PC-3 (cell line): ENCODE results near the gene RBM34. TPM values are rescaled to one million over a fixed set of nuclear protein-coding genes. Genes with fewer than 3 reads are reported as not detected.
A peak's percentile ranks its signal among the peaks of the same experiment; 100 is the strongest.

Experiments
- ATAC-seq: fragments of 200-7000 bp; cut with Tn5 transposase; 2 replicates; pipeline ENCODE4 v1.9.1; 2020; ENCODE audit warnings: mild to moderate bottlenecking, moderate library complexity
- BruUV-seq: library from RNA; stranded (reverse); fragments of 400-500 nt; replicated peaks from 2 replicates; lab custom pipeline; 2021; lab: Mats Ljungman, UMichigan
- CTCF ChIA-PET: fragments of 300-600 bp; sonication (Branson Sonifier 250); formaldehyde crosslinking; loops from one replicate; lab custom pipeline; 2022; ENCODE audit warnings: antibody characterized with exemption; lab: Charles Lee
- POLR2A ChIA-PET: fragments of 300-600 bp; sonication (Branson Sonifier 250); formaldehyde crosslinking; loops from one replicate; lab custom pipeline; 2022; ENCODE audit warnings: antibody characterized with exemption; ENCODE audit not compliant: unreplicated experiment; lab: Charles Lee
- DNase-seq: peaks from one replicate; pipeline ENCODE4 v3.0.0-alpha.2; 2015
- H2AFZ ChIP-seq: fragments of 300-600 bp; sonication (generic); 2 replicates; pipeline ENCODE4 v1.6.0; 2016; ENCODE audit warnings: antibody characterized with exemption, low read length
- H3F3A ChIP-seq: fragments of 300-600 bp; sonication (generic); one replicate; pipeline ENCODE4 v1.6.0; 2017; ENCODE audit warnings: antibody characterized with exemption, low read length, control low read depth, mild to moderate bottlenecking; ENCODE audit not compliant: unreplicated experiment
- H3K27ac ChIP-seq: fragments of 300-600 bp; sonication (generic); 2 replicates; pipeline ENCODE4 v1.5.1; 2016; ENCODE audit warnings: mild to moderate bottlenecking, low read length
- H3K27me3 ChIP-seq: fragments of 300-600 bp; sonication (generic); 2 replicates; pipeline ENCODE4 v1.6.1; 2016; ENCODE audit warnings: low read length, mixed read lengths
- H3K36me3 ChIP-seq: fragments of 300-600 bp; sonication (generic); 2 replicates; pipeline ENCODE4 v1.6.1; 2016; ENCODE audit warnings: low read depth, mixed run types, low read length, mixed read lengths
- H3K4me1 ChIP-seq: fragments of 300-600 bp; sonication (generic); 2 replicates; pipeline ENCODE4 v1.5.1; 2016; ENCODE audit warnings: low read length; ENCODE audit not compliant: insufficient read depth
- H3K4me2 ChIP-seq: fragments of 300-600 bp; sonication (generic); 2 replicates; pipeline ENCODE4 v1.6.0; 2016; ENCODE audit warnings: low read length
- H3K4me3 ChIP-seq: fragments of 300-600 bp; sonication (generic); 2 replicates; pipeline ENCODE4 v1.5.1; 2016; ENCODE audit warnings: mild to moderate bottlenecking, low read length, mixed read lengths
- H3K79me2 ChIP-seq: fragments of 300-600 bp; sonication (generic); 2 replicates; pipeline ENCODE4 v1.6.1; 2017; ENCODE audit warnings: low read length, mixed read lengths
- H3K9ac ChIP-seq: fragments of 300-600 bp; sonication (generic); 2 replicates; pipeline ENCODE4 v1.6.0; 2016; ENCODE audit warnings: mild to moderate bottlenecking, low read length
- H3K9me2 ChIP-seq: fragments of 300-600 bp; sonication (generic); replicated peaks from 2 replicates; pipeline ENCODE4 v1.6.1; 2016; ENCODE audit warnings: mixed run types, low read length, mixed read lengths
- H3K9me3 ChIP-seq: fragments of 300-600 bp; sonication (generic); 2 replicates; pipeline ENCODE4 v1.6.1; 2016; ENCODE audit warnings: low read length, mixed read lengths
- H4K20me1 ChIP-seq: fragments of 300-600 bp; sonication (generic); 2 replicates; pipeline ENCODE4 v1.6.1; 2016; ENCODE audit warnings: low read length, mixed read lengths
- EZH2 ChIP-seq: fragments of 300-600 bp; sonication (generic); IDR thresholded peaks from one replicate; pipeline ENCODE4 v1.6.1; 2017; ENCODE audit warnings: antibody characterized with exemption, mild to moderate bottlenecking, low read length; ENCODE audit not compliant: unreplicated experiment
- EZH2phosphoT487 ChIP-seq: fragments of 300-600 bp; sonication (generic); IDR thresholded peaks from 2 replicates; pipeline ENCODE4 v1.6.1; 2018; ENCODE audit warnings: mild to moderate bottlenecking, antibody characterized with exemption, low read length, borderline replicate concordance
- intact Hi-C: fragments of 100-400 bp; cut with micrococcal nuclease; formaldehyde crosslinking; loops from 2 replicates; pipeline ENCODE4 v1.9.0; 2023
- total RNA-seq: library from RNA; depleted of rRNA; stranded (reverse); fragments of >200 nt; gene quantifications from 2 replicates; pipeline ENCODE4 v1.2.3, GENCODE V29; 2014
- TF ChIP-seq, protein P1 (sequence below): fragments of 300-600 bp; sonication (generic); conservative IDR thresholded peaks from 2 replicates; pipeline ENCODE4 v1.5.1; 2017; ENCODE audit warnings: antibody characterized with exemption, low read depth, mild to moderate bottlenecking, low read length

RBM34 gene
- total RNA-seq, 1 experiment from 2014 or later, result 40.1 TPM

DNA sequence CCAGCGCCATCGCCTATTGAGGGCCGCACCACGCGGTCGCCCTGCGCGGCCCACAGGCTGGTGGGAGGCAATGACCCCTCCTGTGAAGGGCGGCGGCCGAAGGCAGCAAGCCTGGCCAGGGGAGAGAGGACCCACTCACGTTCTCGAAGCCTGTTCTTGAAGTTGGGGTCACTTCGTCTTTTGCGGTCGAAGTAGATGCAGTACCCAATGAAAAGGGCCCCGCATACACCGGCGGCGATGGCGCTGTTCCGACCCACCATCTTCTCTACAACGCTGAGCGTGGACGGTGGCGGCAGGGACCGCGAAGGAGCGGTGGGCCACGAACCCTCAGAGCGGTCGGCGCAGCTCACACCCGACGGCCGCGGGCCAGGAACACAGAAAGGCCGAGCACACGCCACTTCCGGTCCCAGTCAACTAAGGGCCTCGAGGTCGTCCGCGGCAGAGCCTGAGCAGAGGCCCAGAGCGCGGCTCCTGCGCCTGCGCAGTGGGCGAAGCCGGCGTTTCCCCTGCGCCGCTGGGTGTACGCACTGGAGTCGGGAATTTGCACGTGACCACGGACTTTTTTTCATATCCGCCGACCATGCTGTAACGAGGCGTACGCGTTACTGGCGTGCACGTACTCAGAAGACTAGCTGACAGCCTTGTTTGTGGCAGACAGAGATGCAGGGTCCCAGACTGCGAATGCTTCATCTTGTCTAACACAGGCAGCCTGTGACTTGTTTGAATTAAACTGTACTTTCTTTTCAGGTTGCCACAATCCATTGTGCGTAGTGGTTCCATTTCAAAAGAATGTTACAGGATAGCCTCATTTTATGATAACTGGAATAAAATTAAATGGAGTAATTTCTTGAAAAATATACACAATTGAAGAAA lies 32.4 kb downstream of the RBM34 start, which contains the start of gene TOMM20:
Gene TOMM20, minus strand, starts transcription at position 382 of the 873 bp plus-strand sequence. Its CDS starts 122 bp downstream, at position 260.
- intact Hi-C loops, result no loop called here

DNA sequence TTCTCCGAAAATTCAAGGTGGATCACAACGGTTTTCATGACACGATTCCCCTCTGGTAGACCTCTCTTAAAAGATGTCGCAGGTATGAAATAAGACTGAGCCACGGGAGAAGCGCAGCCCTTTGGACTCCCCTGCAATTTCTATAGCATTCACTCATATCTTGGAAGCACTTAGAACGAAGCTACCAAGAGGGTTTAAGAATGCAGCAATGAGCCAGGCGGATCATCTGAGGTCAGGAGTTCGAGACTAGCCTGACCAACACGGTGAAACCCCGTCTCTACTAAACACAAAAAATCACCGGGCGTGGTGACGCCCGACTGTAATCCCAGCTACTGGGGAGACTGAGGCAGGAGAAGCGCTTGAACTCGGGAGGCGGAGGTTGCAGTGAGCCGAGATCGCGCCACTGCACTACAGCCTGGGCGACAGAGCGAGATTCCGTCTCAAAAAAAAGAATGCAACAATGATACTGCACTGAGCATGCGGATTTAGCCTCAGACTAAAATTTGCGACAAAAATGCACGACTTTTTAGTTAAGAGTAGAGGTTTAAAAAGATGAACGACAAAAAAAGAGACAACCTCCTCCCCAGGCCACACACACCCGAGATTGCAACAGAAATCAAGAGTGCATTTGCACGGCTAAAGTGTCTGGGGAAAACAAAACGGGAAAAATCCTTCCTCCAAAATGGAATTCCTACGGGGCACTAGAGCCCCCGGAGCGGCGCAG lies 33.2 kb downstream of the RBM34 start:
- ChIA-PET POLR2A (no interaction called here), CTCF (no interaction called here)
- TF ChIP-seq EZH2 (no peak), EZH2phosphoT487 (no peak)
- TF ChIP-seq, protein P1, sequence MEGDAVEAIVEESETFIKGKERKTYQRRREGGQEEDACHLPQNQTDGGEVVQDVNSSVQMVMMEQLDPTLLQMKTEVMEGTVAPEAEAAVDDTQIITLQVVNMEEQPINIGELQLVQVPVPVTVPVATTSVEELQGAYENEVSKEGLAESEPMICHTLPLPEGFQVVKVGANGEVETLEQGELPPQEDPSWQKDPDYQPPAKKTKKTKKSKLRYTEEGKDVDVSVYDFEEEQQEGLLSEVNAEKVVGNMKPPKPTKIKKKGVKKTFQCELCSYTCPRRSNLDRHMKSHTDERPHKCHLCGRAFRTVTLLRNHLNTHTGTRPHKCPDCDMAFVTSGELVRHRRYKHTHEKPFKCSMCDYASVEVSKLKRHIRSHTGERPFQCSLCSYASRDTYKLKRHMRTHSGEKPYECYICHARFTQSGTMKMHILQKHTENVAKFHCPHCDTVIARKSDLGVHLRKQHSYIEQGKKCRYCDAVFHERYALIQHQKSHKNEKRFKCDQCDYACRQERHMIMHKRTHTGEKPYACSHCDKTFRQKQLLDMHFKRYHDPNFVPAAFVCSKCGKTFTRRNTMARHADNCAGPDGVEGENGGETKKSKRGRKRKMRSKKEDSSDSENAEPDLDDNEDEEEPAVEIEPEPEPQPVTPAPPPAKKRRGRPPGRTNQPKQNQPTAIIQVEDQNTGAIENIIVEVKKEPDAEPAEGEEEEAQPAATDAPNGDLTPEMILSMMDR, result no peak
- Histone ChIP-seq H4K20me1 (peaks cover 38% of the 10 kb centered on the region), H3K27me3 (no peaks in the 10 kb centered on the region), H3K4me3 (peak overlapping the region; percentile 97), H3K36me3 (peaks cover 11% of the 10 kb centered on the region), H3K9ac (peak overlapping the region; percentile 100), H3F3A (no peaks in the 10 kb centered on the region), H2AFZ (peak overlapping the region; percentile 63), H3K9me2 (no peaks in the 10 kb centered on the region), H3K4me2 (peak overlapping the region; percentile 85), H3K4me1 (peaks cover 5% of the 10 kb centered on the region; the same call in 1 of the 2 replicates), H3K79me2 (peaks cover 58% of the 10 kb centered on the region), H3K27ac (peak overlapping the region; percentile 60), H3K9me3 (no peaks in the 10 kb centered on the region)
- DNase-seq (no peak), ATAC-seq (no peak)
- intact Hi-C loops, result no loop called here
- no TSS peak for BruUV-seq

More for the DNA sequence above, 32.4 kb downstream of the RBM34 start, which contains the start of gene TOMM20:
- H3K9me3 ChIP-seq, result no peaks in the 10 kb centered on the region
- no peak for TF ChIP-seq EZH2phosphoT487
- TF ChIP-seq EZH2, result no peak
- TF ChIP-seq, protein P1, result no peak
- peaks cover 30% of the 10 kb centered on the region for H4K20me1 ChIP-seq
- POLR2A ChIA-PET, result no interaction called here
- BruUV-seq, result TSS peak; percentile 93
- H3K79me2 ChIP-seq, result peaks cover 50% of the 10 kb centered on the region
- peak within 1 kb of the TSS; percentile 85 for H3K4me2 ChIP-seq
- DNase-seq (peak; percentile 96), ATAC-seq (peak; percentile 94)
- H3K9ac ChIP-seq, result peak within 1 kb of the TSS; percentile 100
- H3K4me1 ChIP-seq, result peaks cover 5% of the 10 kb centered on the region; the same call in 1 of the 2 replicates
- no peaks in the 10 kb centered on the region for H3F3A ChIP-seq
- H2AFZ ChIP-seq, result peak within 1 kb of the TSS; percentile 63
- peak within 1 kb of the TSS; percentile 97 for H3K4me3 ChIP-seq
- peaks cover 8% of the 10 kb centered on the region for H3K36me3 ChIP-seq
- no peaks in the 10 kb centered on the region for H3K27me3 ChIP-seq
- peak within 1 kb of the TSS; percentile 60 for H3K27ac ChIP-seq
- no peaks in the 10 kb centered on the region for H3K9me2 ChIP-seq
- CTCF ChIA-PET, result no interaction called here
